ENCODE data around the gene CCDC185.

DNA sequence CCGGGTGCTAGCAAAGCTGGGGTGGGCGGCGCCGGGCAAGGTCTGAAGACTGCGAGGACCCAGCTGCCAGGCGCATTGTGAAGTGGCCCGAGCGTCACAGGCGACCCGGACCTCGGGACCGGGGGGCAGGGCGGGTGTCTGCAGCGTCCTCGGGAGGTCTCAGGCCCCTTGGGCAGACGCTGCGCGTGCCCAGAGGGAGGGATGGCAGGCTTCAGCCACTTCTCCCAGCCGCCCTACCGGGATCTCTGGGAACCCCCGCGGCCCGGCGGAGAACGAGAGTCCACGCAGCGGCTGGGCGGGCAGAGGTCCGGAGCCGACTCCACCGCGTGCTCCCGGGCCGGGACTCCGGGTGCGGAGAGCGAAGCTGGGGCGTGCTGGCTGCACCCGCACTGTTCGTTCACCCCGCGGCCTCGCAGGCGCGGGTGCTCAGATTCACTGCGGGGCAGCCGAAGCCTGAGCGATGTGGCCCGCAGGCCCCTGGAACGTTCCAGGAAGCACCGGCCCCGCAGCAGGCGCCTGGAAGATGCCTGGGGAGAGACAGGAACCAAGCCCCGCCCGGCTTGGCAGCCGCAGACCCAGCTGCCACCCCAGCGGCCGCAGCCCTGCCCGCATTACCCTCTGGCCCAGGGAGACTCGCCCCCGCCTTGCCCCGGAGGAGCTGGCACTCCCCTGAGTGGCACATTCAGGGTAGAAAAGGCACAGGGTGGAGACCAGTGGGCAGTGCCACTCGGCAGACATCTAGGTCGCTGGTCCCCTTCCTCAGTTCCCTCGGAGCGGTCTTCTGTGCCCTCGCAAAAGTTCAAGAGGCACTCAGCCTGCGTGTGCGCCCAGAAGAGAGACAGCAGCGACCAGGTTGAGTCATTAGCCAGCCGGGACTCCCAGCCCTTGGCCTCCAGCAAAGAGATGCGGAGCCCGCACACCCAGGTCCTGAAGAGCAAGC, at the start of gene CCDC185:
- TF ChIP-seq POLR2A (IDR thresholded peaks at IDR 0.05; ENCODE audit: low read length) (no peak), GATA1 (IDR thresholded peaks at IDR 0.05; ENCODE audit: low read depth, low read length) (no peak)

All from erythroblast (primary cell).